Progenitor cell of endocrine pancreas (in vitro differentiated cells): Measurements from ENCODE around the gene FOXD1. TPM values are rescaled to one million over a fixed set of nuclear protein-coding genes. Genes with fewer than 3 reads are reported as not detected.

ENCODE experiments used
- DNase-seq: peaks from one replicate; pipeline ENCODE4 v3.0.0; 2021; ENCODE audit warnings: low spot score; ENCODE audit not compliant: unreplicated experiment
- H3K27ac Mint-ChIP-seq: 2 replicates; pipeline ENCODE4 v1.8.0; 2021; ENCODE audit warnings: mild to moderate bottlenecking, moderate library complexity, mixed read lengths
- H3K27me3 Mint-ChIP-seq: 2 replicates; pipeline ENCODE4 v1.8.0; 2021; ENCODE audit warnings: mixed read lengths
- H3K36me3 Mint-ChIP-seq: 2 replicates; pipeline ENCODE4 v1.8.0; 2022; ENCODE audit warnings: mixed read lengths; ENCODE audit not compliant: insufficient read depth
- H3K4me1 Mint-ChIP-seq: 2 replicates; pipeline ENCODE4 v1.8.0; 2021; ENCODE audit warnings: low read depth, mixed read lengths
- H3K4me3 Mint-ChIP-seq: 2 replicates; pipeline ENCODE4 v1.8.0; 2021; ENCODE audit warnings: low read depth, mild to moderate bottlenecking, moderate library complexity, mixed read lengths
- H3K9me3 Mint-ChIP-seq: 2 replicates; pipeline ENCODE4 v1.8.0; 2021; ENCODE audit warnings: low read depth, mixed read lengths
- total RNA-seq: library from RNA; stranded (reverse); gene quantifications from 2 replicates; pipeline ENCODE4 v1.2.1, GENCODE V29; 2021
- TF ChIP-seq, protein P1 (sequence below): fragments of 200-600 bp; sonication (generic); IDR thresholded peaks from one replicate; pipeline ENCODE4 v1.5.0; 2021; ENCODE audit warnings: antibody characterized with exemption, mild to moderate bottlenecking; ENCODE audit not compliant: unreplicated experiment

FOXD1 gene
- total RNA-seq, 1 donor from 2014 or later, result 0.19 TPM

DNA sequence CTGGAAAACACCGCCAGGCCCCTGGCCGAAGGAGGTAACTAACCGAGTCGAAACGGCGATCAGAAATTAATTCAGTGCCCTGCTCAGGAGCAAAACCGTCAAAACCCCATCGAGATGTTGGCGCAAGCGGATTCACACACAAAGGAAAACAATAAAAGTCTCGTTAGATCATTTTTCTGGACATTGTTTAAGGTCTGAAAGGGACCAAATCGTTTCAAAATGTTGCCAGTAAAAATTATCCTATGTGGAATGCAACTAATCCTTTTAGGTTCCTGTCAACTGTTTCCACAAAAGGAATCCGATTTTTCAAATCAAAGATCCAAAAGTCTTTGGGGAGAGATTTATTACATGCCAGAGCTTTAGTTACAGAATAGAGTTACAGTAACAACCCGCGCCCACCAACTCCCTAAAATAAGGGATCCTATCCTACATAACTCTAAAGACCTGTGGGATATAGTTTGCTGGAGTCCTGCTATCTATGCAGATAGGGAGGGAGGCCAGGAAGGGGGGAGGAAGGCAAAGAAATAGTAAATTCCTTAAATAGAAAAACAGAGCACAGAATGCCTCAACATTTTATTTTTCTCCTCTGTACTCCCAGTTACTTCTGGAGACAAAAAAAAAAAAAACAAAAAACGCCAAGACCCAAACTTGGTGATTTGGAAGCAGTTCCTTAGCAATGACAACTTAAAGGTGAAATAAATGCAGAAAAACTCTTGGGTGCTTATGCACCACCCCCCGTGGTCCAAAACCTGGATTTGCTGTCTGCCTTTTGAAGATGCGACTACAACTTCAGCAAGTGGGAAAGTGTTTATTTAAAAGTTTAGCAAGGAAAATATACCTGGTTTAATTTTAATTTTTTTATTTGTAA, 10.6 kb downstream of the FOXD1 start:
- TF ChIP-seq, protein P1, sequence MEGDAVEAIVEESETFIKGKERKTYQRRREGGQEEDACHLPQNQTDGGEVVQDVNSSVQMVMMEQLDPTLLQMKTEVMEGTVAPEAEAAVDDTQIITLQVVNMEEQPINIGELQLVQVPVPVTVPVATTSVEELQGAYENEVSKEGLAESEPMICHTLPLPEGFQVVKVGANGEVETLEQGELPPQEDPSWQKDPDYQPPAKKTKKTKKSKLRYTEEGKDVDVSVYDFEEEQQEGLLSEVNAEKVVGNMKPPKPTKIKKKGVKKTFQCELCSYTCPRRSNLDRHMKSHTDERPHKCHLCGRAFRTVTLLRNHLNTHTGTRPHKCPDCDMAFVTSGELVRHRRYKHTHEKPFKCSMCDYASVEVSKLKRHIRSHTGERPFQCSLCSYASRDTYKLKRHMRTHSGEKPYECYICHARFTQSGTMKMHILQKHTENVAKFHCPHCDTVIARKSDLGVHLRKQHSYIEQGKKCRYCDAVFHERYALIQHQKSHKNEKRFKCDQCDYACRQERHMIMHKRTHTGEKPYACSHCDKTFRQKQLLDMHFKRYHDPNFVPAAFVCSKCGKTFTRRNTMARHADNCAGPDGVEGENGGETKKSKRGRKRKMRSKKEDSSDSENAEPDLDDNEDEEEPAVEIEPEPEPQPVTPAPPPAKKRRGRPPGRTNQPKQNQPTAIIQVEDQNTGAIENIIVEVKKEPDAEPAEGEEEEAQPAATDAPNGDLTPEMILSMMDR, result no peak
- H3K36me3 Mint-ChIP-seq, result no peaks in the 10 kb centered on the region
- no peaks in the 10 kb centered on the region for H3K9me3 Mint-ChIP-seq
- peaks cover 88% of the 10 kb centered on the region for H3K27me3 Mint-ChIP-seq
- peak overlapping the region; percentile 92 for H3K27ac Mint-ChIP-seq
- DNase-seq, result no peak
- peaks cover 7% of the 10 kb centered on the region for H3K4me1 Mint-ChIP-seq
- peak overlapping the region; percentile 71 for H3K4me3 Mint-ChIP-seq

DNA sequence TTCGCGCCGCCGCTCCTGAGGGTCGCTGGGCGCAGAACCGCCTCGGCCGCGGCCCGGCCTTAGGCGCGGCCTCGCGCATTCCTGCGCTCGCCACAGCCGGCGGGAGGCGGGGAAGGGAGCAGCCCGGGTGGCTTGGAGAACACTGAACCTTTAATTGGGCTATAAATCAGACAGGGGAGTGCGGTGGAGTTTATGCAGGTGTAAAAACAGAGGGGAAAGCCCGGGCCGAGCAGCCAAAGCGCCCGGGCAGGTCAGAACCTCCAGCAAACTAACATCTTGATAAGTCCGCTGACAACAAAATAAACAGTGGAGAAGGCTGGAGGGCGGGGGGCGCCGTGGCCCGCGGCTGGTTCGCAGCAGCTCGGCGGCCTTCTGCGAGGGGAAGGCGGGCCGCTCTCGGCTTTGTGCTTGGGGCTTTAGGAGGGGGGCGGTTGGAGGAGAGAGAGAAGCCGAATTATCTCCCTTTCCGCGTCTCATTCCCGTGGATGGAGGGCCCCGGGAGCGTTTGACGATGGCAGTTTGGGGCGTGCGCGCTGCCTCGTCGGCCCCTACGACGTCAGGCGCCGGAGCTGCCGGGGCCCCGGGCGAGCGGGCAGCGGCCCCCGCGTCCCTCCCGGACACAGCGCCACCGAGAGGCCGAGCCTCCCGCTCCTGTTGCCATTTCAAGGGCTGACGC, 11.3 kb downstream of the FOXD1 start:
- H3K4me3 Mint-ChIP-seq, result peak overlapping the region; percentile 71
- no peaks in the 10 kb centered on the region for H3K36me3 Mint-ChIP-seq
- no peaks in the 10 kb centered on the region for H3K9me3 Mint-ChIP-seq
- peaks cover 87% of the 10 kb centered on the region for H3K27me3 Mint-ChIP-seq
- peak overlapping the region; percentile 94 for H3K27ac Mint-ChIP-seq
- DNase-seq, result peak; percentile 60
- H3K4me1 Mint-ChIP-seq, result peaks cover 7% of the 10 kb centered on the region
- TF ChIP-seq, protein P1, result peak; percentile 73

DNA sequence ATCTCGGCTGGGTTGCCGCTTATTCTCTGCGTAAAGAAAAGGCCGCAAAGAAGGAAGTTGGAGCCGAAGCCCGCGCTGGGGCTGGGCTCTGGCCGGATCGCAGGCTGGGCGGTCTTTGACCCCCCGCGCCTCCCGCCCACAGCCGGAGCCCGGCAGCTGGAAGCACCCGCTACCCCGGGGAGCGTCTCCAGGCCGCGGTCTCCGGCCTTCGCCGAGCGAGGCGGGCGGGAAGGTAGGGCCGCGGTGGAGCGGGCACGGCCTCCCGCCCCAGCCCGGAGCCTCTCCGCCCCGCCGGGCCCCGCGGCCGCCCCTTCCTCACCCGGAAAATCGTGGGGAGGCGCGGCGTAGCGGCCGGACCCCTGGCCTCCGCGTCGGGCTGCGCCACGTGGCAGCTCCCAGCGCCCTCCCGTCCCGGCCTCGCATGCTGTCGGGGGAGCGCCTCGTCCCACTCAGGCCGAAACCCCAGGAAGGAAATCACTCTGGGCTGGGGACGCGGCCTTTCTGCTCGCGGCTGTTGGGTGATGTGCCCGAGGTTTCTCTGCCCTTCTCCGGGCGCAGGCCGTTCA, 12.0 kb downstream of the FOXD1 start:
- no peak for DNase-seq
- Mint-ChIP-seq H3K27me3 (peaks cover 85% of the 10 kb centered on the region), H3K4me3 (peak overlapping the region; percentile 71), H3K36me3 (no peaks in the 10 kb centered on the region), H3K9me3 (no peaks in the 10 kb centered on the region), H3K27ac (peak overlapping the region; percentile 94), H3K4me1 (peaks cover 7% of the 10 kb centered on the region)
- TF ChIP-seq, protein P1, result no peak

DNA sequence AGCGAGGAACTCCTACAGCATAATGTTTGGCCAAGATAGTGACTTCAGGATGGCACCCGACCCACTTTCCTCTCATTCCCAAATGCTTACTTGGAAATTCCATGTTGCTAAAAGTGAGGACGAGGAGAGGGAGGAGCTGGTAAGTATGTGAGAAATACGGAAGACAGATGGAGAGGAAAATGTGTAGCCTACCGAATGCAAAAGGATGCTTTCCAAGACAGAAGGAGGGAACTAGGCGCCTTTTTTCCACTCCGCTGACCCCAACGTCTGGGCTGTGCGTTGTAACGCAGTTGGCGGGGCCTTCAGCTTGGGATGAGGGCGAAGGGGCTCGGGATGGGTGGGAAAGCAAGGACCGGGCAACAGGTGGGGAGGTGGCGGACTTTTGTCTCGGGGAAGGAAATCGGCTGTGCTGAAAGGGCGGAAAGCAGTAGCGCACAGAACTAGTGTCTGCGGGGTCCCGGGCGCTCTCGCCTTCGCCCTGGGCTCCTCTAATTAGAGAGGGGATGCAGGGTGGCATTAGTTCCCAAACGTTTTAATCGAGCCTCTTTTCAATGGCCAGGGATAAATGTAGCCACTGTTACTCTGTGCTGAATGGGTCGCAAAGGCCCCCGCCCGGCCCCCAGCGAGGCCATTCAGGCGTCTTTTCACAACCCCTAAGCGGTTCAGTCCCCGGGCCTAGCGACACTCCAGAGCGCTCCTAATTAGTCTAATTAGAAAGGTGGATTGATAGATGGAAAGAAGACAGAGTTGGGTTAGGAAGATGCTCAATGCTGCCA, 12.6 kb downstream of the FOXD1 start:
- H3K4me1 Mint-ChIP-seq, result peaks cover 7% of the 10 kb centered on the region
- peak overlapping the region; percentile 15 for H3K27ac Mint-ChIP-seq
- no peaks in the 10 kb centered on the region for H3K36me3 Mint-ChIP-seq

More for the DNA sequence above, 12.6 kb downstream of the FOXD1 start:
- TF ChIP-seq, protein P1, result no peak
- H3K27me3 Mint-ChIP-seq, result peaks cover 80% of the 10 kb centered on the region
- H3K9me3 Mint-ChIP-seq, result no peaks in the 10 kb centered on the region
- DNase-seq, result no peak
- H3K4me3 Mint-ChIP-seq, result peak overlapping the region; percentile 36
